Measurements from ENCODE around the gene HEXA. TPM values are rescaled to one million over a fixed set of nuclear protein-coding genes. Genes with fewer than 3 reads are reported as not detected.

Gene HEXA
- 61.6 and 72.6 TPM in 2 replicates for total RNA-seq

DNA sequence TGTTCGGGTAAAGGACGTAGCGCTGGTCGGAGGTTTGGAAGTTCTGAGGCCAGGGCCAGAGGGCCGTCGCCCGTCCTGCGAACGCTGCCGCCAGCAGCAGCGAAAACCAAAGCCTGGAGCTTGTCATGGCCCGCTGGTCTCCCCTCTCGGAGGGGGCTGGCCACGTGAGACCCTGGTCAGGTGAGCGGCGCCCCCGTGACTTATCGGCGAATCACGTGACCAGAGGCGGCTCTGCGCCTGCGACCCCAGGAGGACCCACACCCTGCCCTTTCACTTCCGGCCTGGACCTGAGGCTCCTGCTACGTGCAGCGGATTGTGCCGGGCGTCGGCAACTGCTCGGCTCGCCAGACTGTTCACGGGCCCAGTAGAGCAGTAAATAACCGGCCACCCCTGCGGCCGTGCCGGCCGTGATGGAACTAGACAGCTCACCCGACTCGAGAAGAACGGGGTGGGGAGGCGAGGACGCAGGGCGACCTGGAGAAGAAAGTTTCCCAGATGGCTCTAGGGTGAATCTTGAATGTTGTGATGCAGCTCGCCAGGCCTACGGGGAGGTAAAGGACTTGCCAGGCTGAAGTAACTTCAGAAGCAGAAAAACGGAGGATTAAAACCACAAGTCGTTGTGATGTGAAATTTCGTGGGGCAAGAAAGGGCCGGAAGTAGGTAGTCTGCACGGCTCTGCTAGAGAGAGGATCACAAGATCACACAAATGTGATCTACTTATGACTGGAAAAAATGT lies at the start of gene HEXA:
Gene HEXA (minus strand): TSS at position 169 of the 736 bp plus-strand sequence. CDS start 42 bp downstream, at position 127.

DNA sequence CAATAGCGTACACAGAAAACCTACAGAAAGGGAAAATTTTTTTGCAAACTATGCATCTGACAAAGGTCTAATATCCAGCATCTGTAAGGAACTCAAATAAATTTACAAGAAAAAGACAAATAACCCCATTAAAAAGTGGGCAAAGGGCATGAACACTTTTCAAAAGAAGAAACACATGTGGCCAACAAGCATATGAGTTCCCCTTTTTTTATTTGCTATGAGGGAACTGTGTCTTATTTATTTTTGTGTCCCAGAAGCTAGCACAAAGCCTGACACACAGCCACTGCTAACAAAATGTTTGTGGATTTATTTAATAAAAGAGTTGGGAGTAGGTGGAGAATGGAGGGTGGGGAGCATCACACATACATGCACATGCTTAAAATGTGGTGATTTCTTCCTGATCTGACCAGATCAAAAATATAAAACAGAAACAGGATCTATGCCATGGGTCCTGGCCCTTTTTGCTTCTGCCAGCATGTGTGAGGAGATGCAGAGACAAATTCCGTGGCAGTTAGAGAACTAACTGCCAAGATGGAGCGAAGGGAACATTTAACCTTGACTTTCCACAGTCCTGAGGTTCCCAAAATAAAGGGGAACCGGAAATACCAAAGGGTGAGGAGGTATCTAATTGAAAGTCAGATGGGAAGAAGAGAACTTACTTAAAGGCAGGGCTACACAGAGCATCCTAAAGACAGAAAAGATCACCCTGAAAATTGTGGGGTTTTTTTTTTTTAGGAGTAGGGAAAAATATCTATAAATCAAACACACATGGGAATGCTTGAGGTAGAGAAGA lies 22.2 kb upstream of the HEXA start, which contains the start of gene TMEM202:
Gene TMEM202 (plus strand): TSS at position 510 of the 793 bp plus-strand sequence. CDS start 22 bp downstream, at position 532.

DNA sequence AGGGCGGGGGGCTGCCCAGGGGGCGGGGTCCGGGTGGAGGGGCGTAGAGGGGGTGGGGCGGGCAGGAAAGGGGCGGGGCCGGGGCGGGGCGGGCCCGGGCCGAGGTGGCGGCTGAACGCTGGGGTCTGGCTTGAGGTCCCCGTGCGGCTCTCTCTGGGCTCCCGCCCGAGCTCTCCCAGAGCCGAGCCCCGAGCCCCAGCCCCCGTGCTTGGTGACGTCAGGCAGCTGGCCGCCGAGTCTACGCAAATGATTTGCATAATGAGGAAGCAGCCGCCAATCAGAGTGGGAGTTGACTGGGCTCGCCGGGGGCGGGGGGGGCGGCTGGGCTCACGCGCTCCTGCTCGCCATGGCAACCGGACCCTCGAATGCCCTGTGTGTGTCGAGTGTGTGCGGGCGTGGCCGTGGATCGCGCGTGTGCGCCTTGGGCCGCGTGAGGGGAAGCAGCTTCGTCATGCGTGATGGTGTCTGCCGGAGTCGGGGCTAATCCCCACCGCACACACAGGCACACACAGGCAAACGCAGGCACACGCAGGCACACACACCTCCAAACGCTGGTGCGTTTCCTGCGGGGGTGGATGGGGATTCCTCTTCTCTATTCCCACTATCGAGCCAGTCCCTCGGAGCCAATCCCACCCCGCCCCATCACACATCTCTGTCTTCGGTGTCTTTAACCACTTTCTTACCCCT lies 55.7 kb downstream of the HEXA start, which contains the start of gene CELF6:
Gene CELF6 (minus strand): TSS at position 173 of the 687 bp plus-strand sequence. CDS start 283 bp downstream, outside the sequence.

Other genes starting within 250 kb of the HEXA start
- gene GRAMD2A, start 178.2 kb downstream of the HEXA start, total RNA-seq = 0.20 and 0.47 TPM in 2 replicates
- gene PKM, start 144.8 kb downstream of the HEXA start, total RNA-seq = 1,384 and 1,401 TPM in 2 replicates
- 10.6 and 14.3 TPM in 2 replicates for gene PARP6, start 103.5 kb downstream of the HEXA start, total RNA-seq
- gene CELF6, start 55.9 kb downstream of the HEXA start, total RNA-seq = 0.13 TPM in 1 of 2 replicates, not detected in the other
- not detected in 2 replicates for gene TMEM202, start 22.3 kb upstream of the HEXA start, total RNA-seq
- gene ARIH1, start 98.3 kb upstream of the HEXA start, total RNA-seq = 29.3 and 43.8 TPM in 2 replicates